Glutamatergic neuron (in vitro differentiated cells): ENCODE measurements around the gene P3H2. TPM values are rescaled to one million over a fixed set of nuclear protein-coding genes. Genes with fewer than 3 reads are reported as not detected.
A peak's percentile ranks its signal among the peaks of the same experiment; 100 is the strongest.

Experiments used
- DNase-seq: peaks from one replicate; pipeline ENCODE4 v3.0.0; 2022
- H3K27ac Mint-ChIP-seq: one replicate; pipeline ENCODE4 v1.8.0; 2020; ENCODE audit warnings: mild to moderate bottlenecking, mixed read lengths, inconsistent platforms; ENCODE audit not compliant: unreplicated experiment
- H3K27me3 Mint-ChIP-seq: one replicate; pipeline ENCODE4 v1.8.0; 2020; ENCODE audit warnings: mild to moderate bottlenecking, moderate library complexity, mixed read lengths, inconsistent platforms; ENCODE audit not compliant: unreplicated experiment
- H3K36me3 Mint-ChIP-seq: one replicate; pipeline ENCODE4 v1.8.0; 2020; ENCODE audit warnings: mild to moderate bottlenecking, mixed read lengths, inconsistent platforms; ENCODE audit not compliant: unreplicated experiment
- H3K4me1 Mint-ChIP-seq: one replicate; pipeline ENCODE4 v1.8.0; 2020; ENCODE audit warnings: mild to moderate bottlenecking, low read depth, mixed read lengths, inconsistent platforms; ENCODE audit not compliant: unreplicated experiment
- H3K4me3 Mint-ChIP-seq: one replicate; pipeline ENCODE4 v1.8.0; 2020; ENCODE audit warnings: mild to moderate bottlenecking, mixed read lengths, inconsistent platforms; ENCODE audit not compliant: unreplicated experiment
- H3K9me3 Mint-ChIP-seq: one replicate; pipeline ENCODE4 v1.8.0; 2020; ENCODE audit warnings: mild to moderate bottlenecking, moderate library complexity, mixed read lengths, inconsistent platforms; ENCODE audit not compliant: unreplicated experiment
- total RNA-seq: library from RNA; stranded (reverse); fragmentation: NEBNext Ultra II Directional; extraction: Animal tissue kit (Norgen Biotek cat#: 25700); gene quantifications from one replicate; pipeline ENCODE4 v1.2.1, GENCODE V29; 2021; ENCODE audit not compliant: unreplicated experiment
- TF ChIP-seq, protein P1 (sequence below): fragments of 200-600 bp; sonication (generic); IDR thresholded peaks from one replicate; pipeline ENCODE4 v1.5.0; 2021; ENCODE audit not compliant: partially characterized antibody, unreplicated experiment

The P3H2 gene
- total RNA-seq, 1 donor from 2014 or later, result 28.6 TPM

DNA sequence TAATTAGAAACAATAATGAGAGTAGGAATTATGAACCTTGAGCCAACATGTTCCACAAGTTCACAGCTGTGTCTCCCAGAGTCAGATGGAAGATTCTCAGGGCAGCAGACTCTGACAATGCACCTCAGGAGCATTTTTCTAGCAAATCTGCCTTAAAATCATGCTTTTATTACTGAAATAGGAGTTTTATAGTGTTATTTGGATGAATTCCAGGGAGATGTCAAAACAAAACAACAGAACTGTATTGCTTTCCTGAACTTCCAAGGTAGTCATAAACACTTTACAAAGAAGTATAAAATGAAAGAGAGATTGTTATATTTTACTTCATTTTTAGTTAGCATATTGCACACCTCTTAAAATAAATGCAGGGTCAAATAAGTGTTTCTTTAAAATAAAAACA lies 77.0 kb downstream of the P3H2 start:
- Mint-ChIP-seq H3K27me3 (no peaks in the 10 kb centered on the region), H3K9me3 (no peaks in the 10 kb centered on the region), H3K27ac (peak overlapping the region; percentile 54), H3K4me1 (peaks cover 27% of the 10 kb centered on the region), H3K36me3 (no peaks in the 10 kb centered on the region), H3K4me3 (peak overlapping the region; percentile 10)
- DNase-seq, result no peak
- TF ChIP-seq, protein P1, sequence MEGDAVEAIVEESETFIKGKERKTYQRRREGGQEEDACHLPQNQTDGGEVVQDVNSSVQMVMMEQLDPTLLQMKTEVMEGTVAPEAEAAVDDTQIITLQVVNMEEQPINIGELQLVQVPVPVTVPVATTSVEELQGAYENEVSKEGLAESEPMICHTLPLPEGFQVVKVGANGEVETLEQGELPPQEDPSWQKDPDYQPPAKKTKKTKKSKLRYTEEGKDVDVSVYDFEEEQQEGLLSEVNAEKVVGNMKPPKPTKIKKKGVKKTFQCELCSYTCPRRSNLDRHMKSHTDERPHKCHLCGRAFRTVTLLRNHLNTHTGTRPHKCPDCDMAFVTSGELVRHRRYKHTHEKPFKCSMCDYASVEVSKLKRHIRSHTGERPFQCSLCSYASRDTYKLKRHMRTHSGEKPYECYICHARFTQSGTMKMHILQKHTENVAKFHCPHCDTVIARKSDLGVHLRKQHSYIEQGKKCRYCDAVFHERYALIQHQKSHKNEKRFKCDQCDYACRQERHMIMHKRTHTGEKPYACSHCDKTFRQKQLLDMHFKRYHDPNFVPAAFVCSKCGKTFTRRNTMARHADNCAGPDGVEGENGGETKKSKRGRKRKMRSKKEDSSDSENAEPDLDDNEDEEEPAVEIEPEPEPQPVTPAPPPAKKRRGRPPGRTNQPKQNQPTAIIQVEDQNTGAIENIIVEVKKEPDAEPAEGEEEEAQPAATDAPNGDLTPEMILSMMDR, result no peak

DNA sequence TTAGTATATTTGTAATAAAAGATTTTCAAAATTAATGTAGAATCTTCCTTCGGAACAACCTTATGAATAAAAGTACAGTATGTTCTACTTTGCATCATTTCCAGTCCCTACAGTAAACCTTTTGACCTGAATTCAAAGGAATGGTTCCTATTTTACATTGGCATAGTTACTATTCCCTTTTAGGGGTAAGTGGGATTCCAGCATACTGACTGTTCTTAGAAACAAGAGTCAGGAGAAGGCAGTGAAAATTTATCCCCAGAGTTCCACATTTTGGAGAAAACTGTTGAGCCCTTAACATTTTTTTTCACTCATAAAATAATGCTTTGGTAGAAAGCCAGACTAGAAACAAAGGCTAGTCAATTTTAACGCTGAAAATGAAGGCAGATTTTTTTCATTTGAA lies 78.1 kb downstream of the P3H2 start:
- no peak overlapping the region for H3K27ac Mint-ChIP-seq
- H3K9me3 Mint-ChIP-seq, result no peaks in the 10 kb centered on the region
- H3K27me3 Mint-ChIP-seq, result no peaks in the 10 kb centered on the region
- TF ChIP-seq, protein P1, result no peak
- H3K4me3 Mint-ChIP-seq, result no peak overlapping the region
- DNase-seq, result no peak
- peaks cover 29% of the 10 kb centered on the region for H3K4me1 Mint-ChIP-seq
- no peaks in the 10 kb centered on the region for H3K36me3 Mint-ChIP-seq

- no peaks in the 10 kb centered on the region for H3K9me3 Mint-ChIP-seq
- H3K27ac Mint-ChIP-seq, result no peak overlapping the region
- no peak overlapping the region for H3K4me3 Mint-ChIP-seq
- TF ChIP-seq, protein P1, result no peak
- no peaks in the 10 kb centered on the region for H3K27me3 Mint-ChIP-seq
- DNase-seq, result no peak
- H3K4me1 Mint-ChIP-seq, result peaks cover 29% of the 10 kb centered on the region
- no peaks in the 10 kb centered on the region for H3K36me3 Mint-ChIP-seq
Observed at GRCh38 chr3:190041333-190042041, 79.2 kb downstream of the P3H2 start.

GRCh38 chr3:190040145-190040544 lies 80.6 kb downstream of the P3H2 start:
- Mint-ChIP-seq H3K9me3 (no peaks in the 10 kb centered on the region), H3K36me3 (no peaks in the 10 kb centered on the region), H3K4me1 (peaks cover 29% of the 10 kb centered on the region), H3K27ac (no peak overlapping the region), H3K4me3 (no peak overlapping the region), H3K27me3 (no peaks in the 10 kb centered on the region)
- TF ChIP-seq, protein P1, result no peak
- DNase-seq, result no peak

DNA sequence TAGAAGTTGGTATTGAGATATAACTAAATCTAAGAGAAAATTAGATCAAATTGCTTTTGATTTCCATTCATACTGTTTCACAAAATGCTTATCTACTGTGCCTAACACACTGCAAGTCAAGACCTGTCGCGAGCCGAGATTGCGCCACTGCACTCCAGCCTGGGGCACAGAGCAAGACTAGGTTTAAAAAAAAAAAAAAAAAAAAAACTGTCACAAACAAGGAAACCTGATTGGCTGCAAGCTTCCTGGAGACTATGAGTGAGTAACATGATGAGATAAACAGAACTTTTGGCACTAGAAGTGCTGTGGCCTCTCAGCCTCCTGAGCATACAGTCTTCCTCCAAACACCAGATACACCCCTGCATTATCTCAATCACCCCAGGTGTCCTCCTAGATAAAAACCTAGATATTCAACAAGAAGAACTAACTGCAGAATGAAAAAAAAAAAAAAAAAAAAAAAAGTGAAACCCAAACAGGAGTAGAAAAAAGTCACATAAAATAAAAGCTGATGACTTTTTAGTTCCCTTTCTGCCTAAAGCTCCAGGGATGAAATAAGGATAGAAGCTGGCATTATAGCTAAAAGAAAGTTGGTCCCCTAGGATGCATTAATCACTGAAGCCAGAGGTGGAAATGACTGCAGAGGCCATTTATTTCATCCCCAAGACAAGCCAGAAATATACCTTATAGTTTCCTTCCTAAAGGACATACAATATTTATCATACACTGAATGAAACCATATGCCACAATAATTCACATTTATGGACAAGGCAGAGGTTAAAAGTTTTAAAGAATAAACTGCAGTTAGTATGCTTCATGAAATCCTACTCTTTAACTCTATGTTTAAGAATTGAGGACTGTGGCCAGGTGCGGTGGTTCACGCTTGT lies 82.4 kb downstream of the P3H2 start:
- no peaks in the 10 kb centered on the region for H3K36me3 Mint-ChIP-seq
- no peak for DNase-seq
- H3K4me1 Mint-ChIP-seq, result peaks cover 17% of the 10 kb centered on the region
- no peaks in the 10 kb centered on the region for H3K27me3 Mint-ChIP-seq
- H3K27ac Mint-ChIP-seq, result no peak overlapping the region
- no peak overlapping the region for H3K4me3 Mint-ChIP-seq
- TF ChIP-seq, protein P1, result no peak
- no peaks in the 10 kb centered on the region for H3K9me3 Mint-ChIP-seq
